Measurements from ENCODE around the gene DCUN1D5.

DCUN1D5 gene

GRCh38 chr11:103091801-103092524 lies at the start of gene DCUN1D5:
DCUN1D5 (minus strand) TSS chr11:103092160; CDS start chr11:103091872, 288 bp downstream.
- peak; percentile 95 for DNase-seq

GRCh38 chr11:103125462-103125861 lies 33.5 kb upstream of the DCUN1D5 start:
- DNase-seq = no peak

GRCh38 chr11:103114836-103115235 lies 22.9 kb upstream of the DCUN1D5 start:
- no peak for DNase-seq

- DNase-seq = no peak
Observed at GRCh38 chr11:103112364-103112763, 20.4 kb upstream of the DCUN1D5 start.

- DNase-seq = no peak
Observed at GRCh38 chr11:103111400-103111799, 19.4 kb upstream of the DCUN1D5 start.

- no peak for DNase-seq
Observed at GRCh38 chr11:103110391-103110790, 18.4 kb upstream of the DCUN1D5 start.

GRCh38 chr11:103109818-103110388 lies 17.9 kb upstream of the DCUN1D5 start:
- no peak for DNase-seq

- peak; percentile 85 for DNase-seq
Observed at GRCh38 chr11:103108933-103109817, 17.2 kb upstream of the DCUN1D5 start, which contains the start of gene DYNC2H1. DYNC2H1 (plus strand) TSS chr11:103109426; CDS start chr11:103109575, 149 bp downstream.

GRCh38 chr11:103097279-103097678 lies 5.3 kb upstream of the DCUN1D5 start:
- DNase-seq = no peak

GRCh38 chr11:103091064-103091800 lies 728 bp downstream of the DCUN1D5 start:
- peak; percentile 33 for DNase-seq

- no peak for DNase-seq
Observed at GRCh38 chr11:103086461-103086860, 5.5 kb downstream of the DCUN1D5 start.

- DNase-seq = no peak
Observed at GRCh38 chr11:103085758-103086365, 6.1 kb downstream of the DCUN1D5 start.

GRCh38 chr11:103079833-103080232 lies 12.1 kb downstream of the DCUN1D5 start:
- no peak for DNase-seq

- DNase-seq = no peak
Observed at GRCh38 chr11:103078710-103079109, 13.2 kb downstream of the DCUN1D5 start.

GRCh38 chr11:103077554-103077953 lies 14.4 kb downstream of the DCUN1D5 start:
- no peak for DNase-seq

- no peak for DNase-seq
Observed at GRCh38 chr11:103076361-103076760, 15.6 kb downstream of the DCUN1D5 start.

GRCh38 chr11:103071008-103071407 lies 21.0 kb downstream of the DCUN1D5 start:
- DNase-seq = no peak

- DNase-seq = no peak
Observed at GRCh38 chr11:103070142-103070541, 21.8 kb downstream of the DCUN1D5 start.

GRCh38 chr11:103069367-103069766 lies 22.6 kb downstream of the DCUN1D5 start:
- no peak for DNase-seq

GRCh38 chr11:103067118-103067517 lies 24.8 kb downstream of the DCUN1D5 start:
- DNase-seq = no peak

GRCh38 chr11:103061656-103062055 lies 30.3 kb downstream of the DCUN1D5 start:
- DNase-seq = no peak

GRCh38 chr11:103055221-103055890 lies 36.6 kb downstream of the DCUN1D5 start:
- no peak for DNase-seq

All from activated CD4-positive, alpha-beta T cell treated with anti-CD3 and anti-CD28 coated beads, Interleukin-2, amount 50 U/mL, for 1 hour (primary cell).